ENCODE results near the gene ETV4. TPM values are rescaled to one million over a fixed set of nuclear protein-coding genes. Genes with fewer than 3 reads are reported as not detected.

The ETV4 gene
- total RNA-seq, 1 experiment from 2014 or later, result 186 TPM

- Histone ChIP-seq H3K27me3 (ENCODE audit: control insufficient read depth, insufficient read depth, low read length) (no peaks in the 10 kb centered on the region; the same call in 1 of the 2 replicates), H3K36me3 (replicated peaks; ENCODE audit: control insufficient read depth, insufficient read depth, low read length) (no peaks in the 10 kb centered on the region), H3K4me3 (ENCODE audit: insufficient read depth, low read depth, low read length) (no peak overlapping the region)
- DNase-seq, result no peak
These were observed 32.2 kb upstream of the ETV4 start for GRCh38 chr17:43578404-43578698.

- no peak for DNase-seq
- H3K4me3 ChIP-seq (ENCODE audit: insufficient read depth, low read depth, low read length), result no peak overlapping the region
- H3K36me3 ChIP-seq (replicated peaks; ENCODE audit: control insufficient read depth, insufficient read depth, low read length), result no peaks in the 10 kb centered on the region
- H3K27me3 ChIP-seq (ENCODE audit: control insufficient read depth, insufficient read depth, low read length), result no peaks in the 10 kb centered on the region; the same call in 1 of the 2 replicates
These were observed 31.7 kb upstream of the ETV4 start for GRCh38 chr17:43577664-43578403.

- DNase-seq, result peak; percentile 92
- H3K27me3 ChIP-seq (ENCODE audit: control insufficient read depth, insufficient read depth, low read length), result no peaks in the 10 kb centered on the region
- H3K4me3 ChIP-seq (ENCODE audit: insufficient read depth, low read depth, low read length), result peak overlapping the region; percentile 3; the same call in 1 of the 2 replicates
- no peaks in the 10 kb centered on the region for H3K36me3 ChIP-seq (replicated peaks; ENCODE audit: control insufficient read depth, insufficient read depth, low read length)
These were observed 30.6 kb upstream of the ETV4 start for GRCh38 chr17:43576563-43577229.

GRCh38 chr17:43574896-43575525, 28.9 kb upstream of the ETV4 start:
- H3K27me3 ChIP-seq (ENCODE audit: control insufficient read depth, insufficient read depth, low read length), result no peaks in the 10 kb centered on the region
- no peaks in the 10 kb centered on the region for H3K36me3 ChIP-seq (replicated peaks; ENCODE audit: control insufficient read depth, insufficient read depth, low read length)
- no peak for DNase-seq
- no peak overlapping the region for H3K4me3 ChIP-seq (ENCODE audit: insufficient read depth, low read depth, low read length)

GRCh38 chr17:43574348-43574747, 28.2 kb upstream of the ETV4 start:
- no peak for DNase-seq
- Histone ChIP-seq H3K27me3 (ENCODE audit: control insufficient read depth, insufficient read depth, low read length) (no peaks in the 10 kb centered on the region), H3K4me3 (ENCODE audit: insufficient read depth, low read depth, low read length) (no peak overlapping the region), H3K36me3 (replicated peaks; ENCODE audit: control insufficient read depth, insufficient read depth, low read length) (no peaks in the 10 kb centered on the region)

GRCh38 chr17:43573579-43574321, 27.6 kb upstream of the ETV4 start:
- DNase-seq, result no peak
- H3K4me3 ChIP-seq (ENCODE audit: insufficient read depth, low read depth, low read length), result no peak overlapping the region
- H3K27me3 ChIP-seq (ENCODE audit: control insufficient read depth, insufficient read depth, low read length), result no peaks in the 10 kb centered on the region
- H3K36me3 ChIP-seq (replicated peaks; ENCODE audit: control insufficient read depth, insufficient read depth, low read length), result no peaks in the 10 kb centered on the region

- Histone ChIP-seq H3K36me3 (replicated peaks; ENCODE audit: control insufficient read depth, insufficient read depth, low read length) (no peaks in the 10 kb centered on the region), H3K4me3 (ENCODE audit: insufficient read depth, low read depth, low read length) (no peak overlapping the region), H3K27me3 (ENCODE audit: control insufficient read depth, insufficient read depth, low read length) (no peaks in the 10 kb centered on the region)
- no peak for DNase-seq
These were observed 26.3 kb upstream of the ETV4 start for GRCh38 chr17:43572368-43572980.

GRCh38 chr17:43570518-43570928, 24.4 kb upstream of the ETV4 start:
- no peaks in the 10 kb centered on the region for H3K36me3 ChIP-seq (replicated peaks; ENCODE audit: control insufficient read depth, insufficient read depth, low read length)
- DNase-seq, result no peak

GRCh38 chr17:43568506-43569082, 22.5 kb upstream of the ETV4 start:
- H3K36me3 ChIP-seq (replicated peaks; ENCODE audit: control insufficient read depth, insufficient read depth, low read length), result no peaks in the 10 kb centered on the region
- DNase-seq, result no peak
- no peak overlapping the region for H3K4me3 ChIP-seq (ENCODE audit: insufficient read depth, low read depth, low read length)
- no peaks in the 10 kb centered on the region for H3K27me3 ChIP-seq (ENCODE audit: control insufficient read depth, insufficient read depth, low read length)

More at GRCh38 chr17:43570518-43570928, 24.4 kb upstream of the ETV4 start:
- Histone ChIP-seq H3K4me3 (ENCODE audit: insufficient read depth, low read depth, low read length) (no peak overlapping the region), H3K27me3 (ENCODE audit: control insufficient read depth, insufficient read depth, low read length) (no peaks in the 10 kb centered on the region)

- no peaks in the 10 kb centered on the region for H3K36me3 ChIP-seq (replicated peaks; ENCODE audit: control insufficient read depth, insufficient read depth, low read length)
- no peak for DNase-seq
- peaks cover 1% of the 10 kb centered on the region; the same call in 1 of the 2 replicates for H3K27me3 ChIP-seq (ENCODE audit: control insufficient read depth, insufficient read depth, low read length)
- H3K4me3 ChIP-seq (ENCODE audit: insufficient read depth, low read depth, low read length), result no peak overlapping the region
These were observed 17.8 kb upstream of the ETV4 start for GRCh38 chr17:43563600-43564594.

- Histone ChIP-seq H3K27me3 (ENCODE audit: control insufficient read depth, insufficient read depth, low read length) (peaks cover 1% of the 10 kb centered on the region; the same call in 1 of the 2 replicates), H3K4me3 (ENCODE audit: insufficient read depth, low read depth, low read length) (no peak overlapping the region; the same call in 1 of the 2 replicates), H3K36me3 (replicated peaks; ENCODE audit: control insufficient read depth, insufficient read depth, low read length) (no peaks in the 10 kb centered on the region)
- DNase-seq, result peak; percentile 65
These were observed 16.8 kb upstream of the ETV4 start for GRCh38 chr17:43562679-43563599.

Data from H7 (cell line).